HepG2 (cell line): ENCODE data around the gene PRR30. TPM values are rescaled to one million over a fixed set of nuclear protein-coding genes. Genes with fewer than 3 reads are reported as not detected.

Experiments used
- AKAP8 ChIP-seq: sonication (generic); formaldehyde crosslinking; IDR thresholded peaks from 2 replicates; pipeline ENCODE4 v1.5.1; 2020; ENCODE audit warnings: mild to moderate bottlenecking, missing genetic modification reagents
- AKNA ChIP-seq: sonication (generic); formaldehyde crosslinking; IDR thresholded peaks from 2 replicates; pipeline ENCODE4 v1.4.0; 2020; ENCODE audit warnings: missing genetic modification reagents, borderline replicate concordance
- CEBPG ChIP-seq: IDR thresholded peaks from 2 replicates; pipeline ENCODE4 v1.6.1; 2016
- HCFC1 ChIP-seq: fragments of 150-350 bp; IDR thresholded peaks from 2 replicates; pipeline ENCODE4 v1.6.1; 2014; ENCODE audit warnings: low read depth, low read length
- MEIS2 ChIP-seq: sonication (generic); formaldehyde crosslinking; IDR thresholded peaks from 2 replicates; pipeline ENCODE4 v1.9.0; 2021; ENCODE audit warnings: mild to moderate bottlenecking, missing genetic modification reagents
- NFAT5 ChIP-seq: sonication (generic); formaldehyde crosslinking; IDR thresholded peaks from 2 replicates; pipeline ENCODE4 v1.4.0; 2020; ENCODE audit warnings: missing genetic modification reagents
- PHB2 ChIP-seq: fragments of 450-650 bp; IDR thresholded peaks from 2 replicates; pipeline ENCODE4 v1.6.1; 2018; ENCODE audit not compliant: partially characterized antibody
- SNAPC2 ChIP-seq: sonication (generic); formaldehyde crosslinking; IDR thresholded peaks from 2 replicates; pipeline ENCODE4 v1.8.1; 2022; ENCODE audit warnings: mild to moderate bottlenecking, missing genetic modification reagents
- TFDP2 ChIP-seq: sonication (generic); formaldehyde crosslinking; IDR thresholded peaks from 2 replicates; pipeline ENCODE4 v1.4.0; 2020; ENCODE audit warnings: missing genetic modification reagents
- ZBTB7B ChIP-seq: sonication (generic); formaldehyde crosslinking; IDR thresholded peaks from 2 replicates; pipeline ENCODE4 v1.4.0; 2020; ENCODE audit warnings: missing genetic modification reagents
- ZC3H4 ChIP-seq: sonication (generic); formaldehyde crosslinking; IDR thresholded peaks from 2 replicates; pipeline ENCODE4 v1.4.0; 2020; ENCODE audit warnings: missing genetic modification reagents, borderline replicate concordance
- ZNF225 ChIP-seq: sonication (generic); formaldehyde crosslinking; IDR thresholded peaks from 2 replicates; pipeline ENCODE4 v1.4.0; 2020; ENCODE audit warnings: mild to moderate bottlenecking, missing genetic modification reagents
- ZNF234 ChIP-seq: sonication (generic); formaldehyde crosslinking; conservative IDR thresholded peaks from 2 replicates; pipeline ENCODE4 v1.5.1; 2020; ENCODE audit warnings: mild to moderate bottlenecking, missing genetic modification reagents
- ZNF343 ChIP-seq: sonication (generic); formaldehyde crosslinking; IDR thresholded peaks from 2 replicates; pipeline ENCODE4 v1.4.0; 2020; ENCODE audit warnings: mild to moderate bottlenecking, missing genetic modification reagents
- ZNF605 ChIP-seq: sonication (generic); formaldehyde crosslinking; IDR thresholded peaks from 2 replicates; pipeline ENCODE4 v1.8.0; 2022; ENCODE audit warnings: mild to moderate bottlenecking, missing genetic modification reagents
- ZNF678 ChIP-seq: sonication (generic); formaldehyde crosslinking; IDR thresholded peaks from 2 replicates; pipeline ENCODE4 v1.4.0; 2020; ENCODE audit warnings: mild to moderate bottlenecking, missing genetic modification reagents
- ZNF788 ChIP-seq: sonication (generic); formaldehyde crosslinking; IDR thresholded peaks from 2 replicates; pipeline ENCODE4 v1.5.0; 2020; ENCODE audit warnings: mild to moderate bottlenecking, missing genetic modification reagents, borderline replicate concordance
- polyA plus RNA-seq, 8 experiments: library from polyadenylated mRNA; depleted of rRNA in 3 of 8; stranded (reverse) in 7 of 8; unstranded in 1 of 8; fragments of >200 nt; fragmentation: Illumina TruSeq in 4 of 8; extraction: Trizol in 4 of 8; gene quantifications; 2 replicates each; pipeline versions ENCODE4 v1.2.1 to v1.2.3, GENCODE V29; 2011 to 2016; ENCODE audit warnings: low read depth in 4 of 8, missing spikeins in 1 of 8, mixed read lengths in 1 of 8; ENCODE audit not compliant: insufficient read depth in 1 of 8
- total RNA-seq, 5 experiments: library from RNA; depleted of rRNA; stranded (reverse); fragments of >200 nt; fragmentation: Illumina TruSeq; extraction: Trizol; gene quantifications; 2 replicates each; pipeline ENCODE4 v1.2.3, GENCODE V29; 2016; ENCODE audit warnings: low read depth in 1 of 5
- TF ChIP-seq, protein P1 (sequence below): IDR thresholded peaks from 2 replicates; pipeline ENCODE4 v1.6.1; 2016; ENCODE audit warnings: low read depth, control low read depth

PRR30 gene
- total and polyA plus RNA-seq, 2 of the 13 experiments (the other 11 are each of a cell fraction or from before 2014, with no cell fraction given), result not detected

DNA sequence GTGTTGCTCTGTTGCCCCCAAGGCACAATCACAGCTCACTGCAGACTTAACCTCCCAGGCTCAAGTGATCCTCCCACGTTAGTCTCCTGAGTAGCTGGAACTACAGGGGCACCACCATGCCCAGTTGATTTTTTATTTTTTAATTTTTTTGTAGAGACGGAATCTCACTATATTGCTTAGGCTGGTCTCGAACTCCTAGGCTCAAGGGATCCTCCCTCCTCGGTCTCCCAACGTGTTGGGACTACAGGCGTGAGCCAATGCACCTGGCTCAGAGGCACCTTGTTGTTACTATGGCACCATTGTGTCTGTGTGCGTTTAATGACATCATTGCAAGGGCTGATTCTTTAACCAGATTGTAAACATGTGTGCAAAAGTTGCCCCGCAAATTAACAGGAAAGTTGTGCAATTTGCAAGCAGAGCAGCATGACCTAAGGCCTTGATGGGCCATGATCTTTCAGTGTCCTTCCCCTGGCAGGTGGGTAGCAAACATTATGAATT lies 32.2 kb upstream of the PRR30 start (continued):
- TF ChIP-seq AKNA (CRISPR knock-in tag), result no peak
- no peak for TF ChIP-seq HCFC1
- peak; percentile 57 for TF ChIP-seq TFDP2
- TF ChIP-seq SNAPC2 (CRISPR knock-in tag), result 0 out of 2 replicates have a peak, but pooled peaks have one; percentile 50
- TF ChIP-seq ZC3H4 (CRISPR knock-in tag), result no peak
- peak; percentile 41; the same call in 1 of the 2 replicates for TF ChIP-seq ZNF605 (CRISPR knock-in tag)
- TF ChIP-seq, protein P1, sequence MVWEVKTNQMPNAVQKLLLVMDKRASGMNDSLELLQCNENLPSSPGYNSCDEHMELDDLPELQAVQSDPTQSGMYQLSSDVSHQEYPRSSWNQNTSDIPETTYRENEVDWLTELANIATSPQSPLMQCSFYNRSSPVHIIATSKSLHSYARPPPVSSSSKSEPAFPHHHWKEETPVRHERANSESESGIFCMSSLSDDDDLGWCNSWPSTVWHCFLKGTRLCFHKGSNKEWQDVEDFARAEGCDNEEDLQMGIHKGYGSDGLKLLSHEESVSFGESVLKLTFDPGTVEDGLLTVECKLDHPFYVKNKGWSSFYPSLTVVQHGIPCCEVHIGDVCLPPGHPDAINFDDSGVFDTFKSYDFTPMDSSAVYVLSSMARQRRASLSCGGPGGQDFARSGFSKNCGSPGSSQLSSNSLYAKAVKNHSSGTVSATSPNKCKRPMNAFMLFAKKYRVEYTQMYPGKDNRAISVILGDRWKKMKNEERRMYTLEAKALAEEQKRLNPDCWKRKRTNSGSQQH (CRISPR knock-in tag), result peak; percentile 89
- peak; percentile 94 for TF ChIP-seq MEIS2 (CRISPR knock-in tag)
- no peak for TF ChIP-seq ZNF343 (CRISPR knock-in tag)
- TF ChIP-seq ZNF234, result no peak
- 0 out of 2 replicates have a peak, but pooled peaks have one; percentile 23 for TF ChIP-seq ZBTB7B
- peak; percentile 53; the same call in 1 of the 2 replicates for TF ChIP-seq AKAP8 (CRISPR knock-in tag)
- no peak for TF ChIP-seq ZNF225 (CRISPR knock-in tag)
- TF ChIP-seq ZNF788 (CRISPR knock-in tag), result no peak
- TF ChIP-seq PHB2, result no peak
- no peak for TF ChIP-seq NFAT5 (CRISPR knock-in tag)
- no peak for TF ChIP-seq ZNF678 (CRISPR knock-in tag)
- TF ChIP-seq CEBPG (CRISPR knock-in tag), result peak; percentile 98
